Activated CD4-positive, CD25-positive, alpha-beta regulatory T cell (primary cell): ENCODE results near the gene MINDY4.

ENCODE experiments used
- DNase-seq, 4 experiments: peaks; one replicate each; lab custom pipeline; 2025; lab: John Stamatoyannopoulos, UW

Gene MINDY4

DNA sequence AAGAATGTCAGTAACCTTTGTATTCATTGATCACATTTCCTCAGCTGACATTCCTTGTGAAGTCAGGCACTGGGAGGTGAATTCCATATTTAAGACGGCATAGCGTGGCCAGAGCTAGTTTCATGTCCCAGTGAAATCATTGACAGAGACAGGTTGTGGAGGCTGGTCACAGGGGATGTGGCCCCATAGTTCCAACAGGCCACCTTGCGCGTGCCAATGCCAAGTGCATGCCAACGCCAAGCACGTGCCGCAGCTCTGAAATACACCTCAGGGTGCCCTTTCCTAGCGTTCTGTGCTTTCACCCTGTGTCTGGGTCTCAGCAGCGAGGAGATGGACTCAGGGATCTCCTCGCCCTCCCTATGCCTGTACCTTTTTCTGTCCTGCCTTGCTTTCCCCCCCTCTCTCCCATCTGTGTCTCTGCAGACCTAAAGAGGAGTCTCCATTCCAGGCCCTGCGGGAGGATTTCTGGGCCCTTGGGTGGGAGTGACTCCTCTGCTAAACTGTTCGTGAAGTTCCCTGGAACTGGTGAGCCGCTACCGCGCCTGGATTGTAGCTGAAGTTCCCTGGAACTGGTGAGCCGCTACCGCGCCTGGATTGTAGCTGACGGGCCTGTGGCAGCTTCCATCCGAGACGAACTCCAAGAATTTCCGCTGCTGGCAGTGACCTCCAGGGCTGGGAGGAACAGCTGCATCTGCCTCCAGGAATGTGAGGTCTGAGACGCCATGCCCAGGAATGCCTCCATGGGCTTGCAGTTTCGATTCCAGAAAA is 160.1 kb downstream of the MINDY4 start:
- DNase-seq, result no peak

DNA sequence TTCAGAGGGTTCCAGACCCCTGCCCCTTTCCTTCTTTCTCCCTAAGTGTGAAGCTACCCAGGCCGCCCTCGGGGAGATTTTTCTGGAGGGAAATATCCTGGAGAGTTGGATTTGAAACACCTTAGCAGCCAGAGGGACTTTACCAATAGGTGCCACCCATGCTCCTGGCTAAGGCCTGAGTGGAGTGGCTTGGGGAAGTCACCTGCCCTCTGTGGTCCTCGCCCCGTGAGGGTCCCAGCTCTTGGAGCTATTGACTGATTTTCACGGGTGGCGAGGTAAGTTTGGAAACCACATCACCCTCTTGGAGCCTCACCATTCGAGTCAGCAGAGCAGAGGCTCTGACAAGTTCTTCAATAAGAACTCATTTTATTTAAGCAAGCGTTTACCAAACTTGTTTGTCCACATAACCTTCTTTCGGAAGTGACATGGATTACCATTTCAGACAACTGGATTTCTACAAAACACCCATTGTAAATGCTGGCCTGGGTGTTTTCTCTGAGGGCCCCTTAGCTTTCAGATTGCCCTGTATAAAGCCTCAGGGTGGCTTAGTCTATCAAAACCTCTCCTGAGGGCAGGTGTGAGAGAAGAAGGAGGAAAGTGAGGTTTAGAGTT is 160.8 kb downstream of the MINDY4 start:
- DNase-seq, result no peak

DNA sequence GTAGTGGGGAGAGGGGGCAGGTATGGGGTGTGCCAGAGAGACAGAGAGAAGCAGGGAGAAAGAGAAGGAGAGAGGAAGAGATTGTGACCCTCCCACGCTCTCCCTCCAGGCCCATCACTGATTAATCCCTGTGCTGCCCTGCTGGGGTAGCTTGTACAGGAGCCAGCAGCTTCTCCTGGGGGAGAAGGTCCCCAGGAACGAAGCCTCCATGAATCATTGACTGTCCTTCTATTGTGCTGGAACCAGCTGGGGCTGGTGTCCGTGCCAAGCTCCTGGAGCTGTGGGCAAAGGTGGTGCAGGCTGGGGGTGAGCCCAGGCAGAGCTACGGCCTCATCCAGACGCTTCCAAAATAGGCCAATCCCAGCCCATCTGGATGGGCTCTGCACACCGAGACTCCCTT is 161.3 kb downstream of the MINDY4 start:
- no peak for DNase-seq

DNA sequence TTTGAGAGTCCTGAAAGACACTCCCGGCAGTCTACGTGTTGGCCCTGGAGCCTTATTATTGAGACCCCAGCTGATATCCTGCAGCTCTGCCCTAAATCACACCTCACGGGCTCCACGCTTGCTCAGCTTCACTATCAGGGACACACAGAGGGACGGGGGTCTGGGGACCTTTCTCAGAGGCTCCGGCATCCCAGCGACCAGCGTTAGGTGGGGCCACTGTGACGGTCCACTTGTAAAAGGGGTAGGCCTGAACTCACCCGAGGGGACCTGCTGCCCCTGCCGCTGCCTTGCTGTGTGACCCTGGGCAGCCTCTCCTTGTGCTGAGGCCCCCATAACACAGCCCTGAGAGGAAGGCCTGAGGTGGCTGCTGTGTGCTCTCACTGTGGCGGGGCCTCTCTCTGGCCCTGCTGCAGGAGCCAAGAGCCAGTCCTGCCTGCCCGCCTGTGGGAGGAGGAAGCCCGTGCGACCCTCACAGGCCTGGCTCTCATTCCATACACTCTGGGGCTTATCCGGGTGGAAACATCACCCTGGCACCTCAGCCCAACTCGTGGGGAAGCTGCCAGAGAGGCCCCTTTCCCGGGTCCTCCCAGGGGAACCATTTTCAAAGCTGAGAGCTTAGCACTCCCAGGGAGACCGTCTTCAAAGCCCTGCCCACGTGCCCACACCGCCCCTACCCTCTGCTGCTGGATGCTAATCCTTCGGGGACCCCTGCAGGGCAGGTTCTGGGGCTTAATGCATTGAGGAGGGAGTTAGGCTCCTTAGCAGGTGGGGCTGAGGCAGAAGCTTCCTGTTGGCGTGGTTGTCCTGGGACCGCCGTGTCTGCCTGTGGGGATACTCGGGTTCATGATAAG is 162.1 kb downstream of the MINDY4 start:
- no peak for DNase-seq

GRCh38 chr7:30934225-30934624 is 163.0 kb downstream of the MINDY4 start:
- DNase-seq, result no peak

- no peak for DNase-seq
These were observed 163.7 kb downstream of the MINDY4 start for GRCh38 chr7:30934732-30935568.

GRCh38 chr7:30935569-30935877 is 164.3 kb downstream of the MINDY4 start:
- DNase-seq, result no peak

DNA sequence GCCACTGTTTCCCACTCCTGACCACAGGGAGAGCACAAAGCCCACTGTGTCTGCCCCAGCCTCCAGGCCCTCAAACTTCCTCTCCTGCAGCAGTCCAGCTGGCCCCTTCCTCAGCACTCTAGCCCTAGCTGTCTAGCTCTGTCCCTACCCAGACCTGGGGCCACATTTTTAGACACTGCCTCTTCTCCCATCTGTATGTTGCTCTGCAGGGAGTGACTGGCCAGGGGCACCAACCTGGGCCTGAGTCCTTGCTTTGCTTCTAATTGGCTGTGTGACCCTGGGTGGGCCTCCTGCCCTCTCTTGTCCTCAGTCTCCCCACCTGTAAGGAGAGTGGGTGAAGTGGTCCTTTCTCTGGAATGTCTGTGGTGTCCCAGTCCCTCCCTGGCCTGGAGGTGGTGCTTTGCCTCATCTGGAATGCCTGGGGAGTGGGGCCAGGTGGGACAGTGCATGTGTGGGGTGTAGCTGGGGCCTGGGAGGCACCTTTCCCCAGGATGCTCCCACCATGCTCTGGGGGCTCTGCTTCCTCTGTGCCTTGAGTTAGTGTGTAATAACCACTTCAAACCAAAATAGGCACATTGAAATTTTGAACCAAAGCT is 165.5 kb downstream of the MINDY4 start:
- no peak for DNase-seq

DNA sequence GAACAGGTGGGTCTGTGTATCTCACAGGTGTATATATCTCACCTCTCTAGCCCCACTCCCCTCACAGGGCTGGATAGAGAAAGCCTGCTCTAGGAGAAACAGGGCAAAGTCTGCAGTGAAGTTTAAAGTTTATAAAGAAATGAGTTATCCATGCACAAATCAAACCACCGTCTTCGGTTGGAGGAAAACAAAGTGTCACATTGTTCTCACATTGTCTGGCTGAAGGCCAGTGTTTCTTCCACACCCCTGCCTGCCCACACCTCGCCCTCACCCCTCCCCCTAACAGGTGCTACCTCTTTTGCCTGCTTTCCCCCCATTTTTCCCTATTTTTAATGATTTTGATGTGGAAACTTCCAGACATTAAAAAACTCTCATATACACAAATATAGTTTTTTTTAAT is 166.2 kb downstream of the MINDY4 start:
- DNase-seq, result no peak

- DNase-seq, result peak in 3 of 4 experiments; percentile 10 to 50 (median 47)
These were observed 167.5 kb downstream of the MINDY4 start for GRCh38 chr7:30938435-30939316.

DNA sequence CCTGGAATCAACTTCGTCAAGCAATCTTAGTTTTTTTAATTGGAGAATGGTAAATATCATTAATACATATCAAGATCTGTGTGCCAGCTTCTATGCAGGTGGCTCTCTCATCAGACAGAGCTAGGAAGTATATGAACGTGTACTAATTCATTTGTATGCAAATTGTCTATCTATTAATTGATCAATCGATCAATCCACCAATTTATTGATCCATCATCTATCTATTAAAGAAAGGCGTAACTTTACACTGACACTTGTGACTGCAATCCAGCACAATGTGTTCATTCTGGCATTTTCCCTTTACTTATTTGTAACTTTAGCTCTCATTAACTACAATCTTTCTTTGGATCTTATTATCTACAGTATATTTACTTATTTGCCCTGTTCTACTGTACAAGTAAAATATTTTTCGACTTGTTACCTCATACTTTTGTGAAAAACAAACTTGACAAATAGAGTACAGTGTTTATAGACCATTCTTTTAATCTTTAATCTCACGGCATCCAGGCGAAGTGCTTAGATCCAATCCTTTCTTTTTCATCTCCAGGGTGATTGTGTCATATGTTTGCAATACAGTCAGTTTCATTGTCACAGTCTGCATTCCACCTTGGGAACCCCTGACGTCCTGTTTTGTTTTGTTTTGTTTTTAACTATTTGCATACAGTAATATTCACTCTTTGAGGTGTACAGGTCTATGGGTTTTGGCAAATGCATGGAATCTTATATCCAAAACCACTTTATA is 170.5 kb downstream of the MINDY4 start:
- DNase-seq, result no peak
